Activated T-cell treated with anti-CD3 and anti-CD28 coated beads for 1 hour (primary cell): ENCODE results near the gene KRT7.
"Not testable (repeated sequence)": the region's sequence is repeated elsewhere in the genome, so short reads cannot be mapped to it uniquely, and the experiment has no call there.

Experiments used
- DNase-seq: peaks from one replicate; pipeline ENCODE4 v3.0.0-alpha.2; 2020; ENCODE audit warnings: low read depth

Gene KRT7

DNA sequence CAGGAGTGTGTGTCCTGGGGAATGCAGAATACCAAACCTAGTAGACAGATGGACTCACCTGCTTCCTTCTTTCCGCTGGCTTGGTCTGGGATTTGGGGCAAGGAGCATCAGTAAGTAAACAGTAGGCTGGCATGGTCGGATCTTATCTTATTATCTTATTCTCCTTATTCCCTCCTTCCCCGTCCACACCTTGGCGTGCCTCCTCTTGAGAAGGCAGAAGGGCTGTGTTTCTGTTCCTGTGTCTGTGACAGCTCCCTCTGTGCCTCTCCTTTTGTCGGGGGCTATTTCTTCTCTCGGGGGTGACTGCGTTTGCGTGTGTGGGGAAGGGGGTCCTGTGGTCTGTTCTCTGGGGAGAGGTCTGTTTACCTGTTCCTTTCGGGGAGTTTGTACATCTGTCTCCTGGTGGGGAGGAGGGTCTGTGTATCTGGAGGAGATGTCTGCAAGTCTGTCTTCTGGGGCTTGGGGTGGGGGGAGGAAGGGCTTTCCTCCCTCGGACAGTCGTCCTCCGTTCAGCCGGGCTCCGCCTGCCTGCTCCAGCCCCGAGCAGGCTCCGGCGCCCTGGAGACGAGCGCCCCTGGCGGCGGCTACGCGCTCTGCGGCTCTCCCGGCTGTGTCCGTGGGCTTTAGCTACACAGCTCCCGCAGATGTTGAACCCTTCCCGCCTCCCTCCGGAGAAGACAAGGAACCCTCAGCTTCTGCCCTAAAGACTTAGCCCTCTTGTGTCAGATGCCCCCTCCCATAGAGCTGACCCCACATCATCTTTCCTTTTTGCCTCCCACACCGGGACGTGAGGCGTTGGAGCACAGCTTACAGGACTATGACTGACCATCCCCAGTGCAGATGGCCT is 45.8 kb downstream of the KRT7 start:
- DNase-seq = peak; percentile 55

DNA sequence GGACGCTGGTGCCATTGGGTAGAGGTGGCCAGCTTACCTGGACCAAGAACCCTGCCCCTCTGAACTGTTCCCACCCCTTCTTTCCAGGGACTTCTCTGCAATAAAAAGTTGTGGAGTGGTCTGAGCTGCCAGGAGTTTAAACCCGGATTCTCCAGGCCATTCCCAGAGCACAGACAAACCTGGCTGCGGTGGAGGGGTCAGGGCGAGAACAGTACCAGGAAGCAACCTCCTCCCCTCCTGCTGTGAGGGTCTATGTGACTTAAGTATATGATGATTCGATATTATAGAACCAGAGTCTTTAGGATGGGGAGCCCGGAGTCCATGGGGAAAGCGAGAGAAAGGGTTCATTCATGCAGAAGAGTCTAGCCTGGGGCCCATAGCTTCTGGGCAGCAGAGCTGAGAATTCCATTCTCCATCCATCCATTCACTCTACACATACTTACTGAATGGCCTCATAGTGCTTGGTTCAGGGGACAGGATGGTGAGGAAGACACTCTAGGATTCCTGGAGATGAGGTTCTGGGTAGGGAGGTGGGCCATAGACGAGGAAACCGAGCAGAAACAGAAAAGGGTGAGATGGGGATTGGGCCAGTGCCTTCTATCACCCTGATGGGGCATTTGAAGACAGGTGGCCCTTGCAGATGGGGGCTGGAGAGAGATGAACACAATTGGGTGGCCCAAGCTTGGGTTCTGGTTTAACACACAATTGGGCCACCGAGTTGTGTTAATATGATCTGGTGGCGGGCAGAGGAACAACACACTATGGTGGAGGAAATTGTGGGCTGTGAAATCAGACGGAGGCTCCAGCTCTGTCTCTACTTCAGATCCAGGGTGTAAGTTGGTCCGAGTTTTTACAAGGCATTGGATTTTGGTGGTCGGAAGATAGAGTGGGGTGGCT is 46.6 kb downstream of the KRT7 start:
- no peak for DNase-seq

DNA sequence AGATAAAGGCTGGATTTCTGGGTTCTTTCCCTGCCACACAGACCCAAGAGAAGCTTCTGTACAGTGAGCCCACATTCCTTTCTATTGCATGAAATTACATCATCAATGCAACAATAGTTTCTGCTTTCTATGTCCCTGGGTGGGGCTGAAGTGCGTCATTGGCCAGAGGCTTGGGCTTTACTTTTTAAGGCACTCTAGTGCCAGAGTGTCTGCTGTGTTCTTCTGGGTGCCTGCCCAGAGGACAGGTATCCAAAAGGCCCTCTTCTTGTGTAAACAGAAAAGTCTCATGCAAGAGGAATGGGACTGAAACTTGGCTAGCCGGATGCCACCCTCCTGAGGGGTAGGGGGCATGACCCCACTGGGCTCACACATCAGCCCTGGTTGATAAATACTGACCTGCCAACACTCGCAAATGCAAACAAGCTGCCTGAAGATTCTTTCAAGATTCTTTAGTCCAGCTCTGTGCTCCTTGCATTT is 47.3 kb downstream of the KRT7 start:
- no peak for DNase-seq

DNA sequence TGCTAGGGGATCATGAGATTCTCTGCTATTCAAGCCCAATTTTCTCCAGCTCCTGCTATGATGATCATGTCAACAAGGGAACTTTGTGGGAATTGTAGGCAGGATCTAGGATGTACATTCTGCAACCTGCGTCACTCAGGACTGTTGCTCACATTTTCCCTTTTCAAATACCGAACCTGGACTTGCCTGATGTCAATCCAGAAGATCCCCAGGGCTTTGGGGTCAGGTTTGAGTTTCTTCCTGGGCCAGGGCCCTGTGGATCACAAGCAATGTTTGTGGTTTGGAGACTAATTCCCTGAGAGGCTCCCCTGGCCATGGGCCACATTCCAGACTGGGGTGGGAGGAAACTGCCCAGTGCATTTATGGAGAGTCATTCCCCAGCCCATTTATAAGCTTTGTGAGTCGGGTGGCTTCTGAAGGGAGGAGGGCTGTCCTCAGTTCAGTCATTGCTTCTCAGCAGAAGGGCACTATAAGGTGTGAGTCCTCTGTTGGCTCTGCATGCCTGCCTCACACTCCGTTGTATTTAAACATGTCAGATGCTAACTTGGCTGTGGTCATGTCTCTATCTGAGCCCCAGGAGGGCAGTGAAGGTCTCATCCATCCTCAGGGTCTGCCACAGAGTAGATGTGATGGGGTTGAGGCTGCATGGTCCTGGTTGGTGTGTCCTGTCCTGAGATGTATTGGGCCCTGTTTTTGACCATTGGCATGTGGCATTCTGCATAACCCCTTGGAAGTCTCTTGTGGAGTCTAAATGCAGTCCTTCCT is 47.9 kb downstream of the KRT7 start:
- no peak for DNase-seq

DNA sequence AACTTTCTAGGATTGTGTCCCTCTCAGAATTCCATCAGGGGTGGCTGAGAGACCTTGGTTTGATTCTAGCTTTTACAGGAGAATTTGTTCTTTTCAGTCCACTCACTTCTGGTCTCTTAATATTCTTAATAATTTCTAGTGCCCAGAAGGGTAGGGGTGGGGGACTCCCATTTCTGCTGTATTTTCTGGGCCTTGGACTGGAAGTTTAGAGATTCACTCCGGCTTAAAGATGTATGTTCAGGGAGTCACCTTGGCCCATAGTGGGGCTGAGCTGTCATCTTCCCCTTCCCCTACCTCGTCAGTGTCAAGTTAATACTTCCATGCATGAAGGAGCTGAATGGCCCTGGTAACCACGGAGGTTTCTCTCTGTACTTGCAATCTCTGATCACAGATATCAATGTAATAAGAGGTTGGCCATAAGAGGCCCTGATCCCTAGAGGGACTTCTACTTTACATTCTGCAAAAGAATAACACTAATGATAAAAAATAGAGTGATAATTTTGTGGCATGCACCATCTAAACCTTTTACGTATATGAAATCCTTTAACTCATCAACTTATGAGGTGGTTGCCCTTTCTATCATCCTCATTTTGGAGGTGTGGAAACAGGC is 51.6 kb downstream of the KRT7 start:
- DNase-seq = no peak

DNA sequence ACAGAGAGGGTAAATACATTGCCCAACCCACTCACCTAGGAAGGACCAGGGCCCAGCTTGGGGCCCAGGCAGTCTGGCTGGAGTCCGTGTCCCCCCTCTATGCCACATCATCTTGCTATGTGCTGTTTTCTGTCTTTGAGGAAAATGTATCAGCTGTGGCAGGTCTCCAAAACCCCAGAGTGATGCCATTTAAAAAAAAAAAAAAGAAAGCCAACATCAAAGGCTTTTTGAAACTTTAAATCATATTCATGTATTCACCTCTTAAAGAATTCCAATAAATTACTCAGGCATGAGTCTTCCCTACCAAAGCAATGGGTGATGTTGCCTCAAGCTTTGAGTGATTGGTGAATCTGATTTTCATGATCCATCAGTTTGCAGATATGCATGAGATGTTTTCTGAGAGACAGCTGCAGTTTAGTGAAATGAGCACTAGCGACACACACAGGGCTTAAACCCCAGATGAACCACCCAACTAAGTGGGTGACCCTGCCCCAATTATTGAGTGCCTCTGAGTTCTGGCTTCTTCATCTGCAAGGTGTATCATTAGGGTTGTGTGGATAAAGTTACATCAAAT is 52.2 kb downstream of the KRT7 start:
- no peak for DNase-seq

DNA sequence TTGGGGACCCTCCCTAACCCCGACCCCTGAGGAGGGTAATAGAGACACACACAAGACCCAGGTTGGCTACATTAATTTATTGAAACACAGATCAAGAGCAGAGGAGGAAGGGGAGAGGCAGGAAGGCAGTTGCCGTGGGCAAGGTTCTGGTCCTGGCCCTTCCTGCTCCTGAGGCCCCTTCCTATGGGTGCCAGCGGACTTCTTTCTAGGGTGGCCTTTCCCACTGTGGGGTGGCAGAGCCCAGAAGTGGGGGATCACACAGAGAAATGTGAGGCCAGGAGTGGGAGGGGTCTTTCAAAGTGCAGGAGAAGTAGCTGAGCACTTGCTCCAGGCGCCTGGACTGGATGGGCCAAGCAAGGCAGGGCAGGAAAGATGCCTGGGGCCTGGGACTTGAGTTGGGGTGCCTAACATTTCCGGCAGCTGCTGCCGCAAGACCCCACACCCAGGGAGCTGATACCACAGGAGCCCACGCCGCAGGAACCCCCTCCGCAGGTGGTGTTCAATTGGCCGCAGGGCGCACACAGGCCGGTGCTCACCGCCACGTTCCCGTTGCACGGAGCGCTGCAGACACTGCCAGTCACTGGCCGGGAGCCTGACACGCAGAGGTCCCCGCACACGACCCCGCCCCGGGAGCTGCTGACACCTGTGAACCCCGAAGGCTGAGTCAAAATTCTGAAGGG is 52.9 kb downstream of the KRT7 start:
- no peak for DNase-seq

DNA sequence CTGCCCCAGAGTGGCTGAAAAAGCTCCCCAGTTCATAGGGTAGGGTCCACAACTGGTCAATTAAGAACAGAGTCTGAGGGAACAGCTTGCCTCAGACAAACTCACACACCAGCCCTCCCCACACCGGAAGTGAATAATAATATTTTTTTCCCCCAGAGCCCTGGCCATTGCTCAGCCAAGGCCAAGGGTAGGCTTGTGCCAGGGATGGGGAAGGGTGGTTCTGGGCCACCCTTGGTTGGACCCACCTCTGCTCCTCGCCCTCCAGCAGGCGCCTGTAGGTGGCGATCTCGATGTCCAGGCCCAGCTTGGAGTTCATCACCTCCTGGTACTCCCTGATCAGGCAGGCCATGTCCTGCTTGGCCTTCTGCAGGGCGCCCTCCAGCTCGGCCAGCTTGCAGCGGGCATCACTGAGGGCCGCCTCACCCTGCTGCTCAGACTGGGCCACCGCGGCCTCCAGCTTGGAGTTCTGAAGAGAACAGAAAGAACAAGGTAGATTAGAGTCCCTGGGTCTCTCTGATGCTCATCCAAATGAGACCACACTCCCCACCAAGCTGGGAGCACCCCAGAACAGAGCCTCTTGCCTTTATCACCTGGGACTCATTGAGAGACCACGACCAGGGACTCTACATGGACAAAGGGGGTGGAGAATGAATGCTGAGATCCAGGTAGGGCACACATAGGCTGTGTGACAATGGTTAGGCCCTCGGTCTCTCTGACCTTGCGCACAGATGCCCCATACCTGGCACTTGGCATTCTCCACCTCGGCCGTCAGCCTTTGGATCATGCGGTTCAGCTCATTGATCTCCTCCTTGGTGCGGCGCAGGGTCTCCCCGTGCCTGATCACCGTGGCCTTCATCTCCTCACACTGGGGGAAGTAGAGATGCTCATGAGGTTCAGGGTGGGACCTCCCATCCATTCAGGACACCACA is 54.1 kb downstream of the KRT7 start:
- DNase-seq = not testable (repeated sequence)

DNA sequence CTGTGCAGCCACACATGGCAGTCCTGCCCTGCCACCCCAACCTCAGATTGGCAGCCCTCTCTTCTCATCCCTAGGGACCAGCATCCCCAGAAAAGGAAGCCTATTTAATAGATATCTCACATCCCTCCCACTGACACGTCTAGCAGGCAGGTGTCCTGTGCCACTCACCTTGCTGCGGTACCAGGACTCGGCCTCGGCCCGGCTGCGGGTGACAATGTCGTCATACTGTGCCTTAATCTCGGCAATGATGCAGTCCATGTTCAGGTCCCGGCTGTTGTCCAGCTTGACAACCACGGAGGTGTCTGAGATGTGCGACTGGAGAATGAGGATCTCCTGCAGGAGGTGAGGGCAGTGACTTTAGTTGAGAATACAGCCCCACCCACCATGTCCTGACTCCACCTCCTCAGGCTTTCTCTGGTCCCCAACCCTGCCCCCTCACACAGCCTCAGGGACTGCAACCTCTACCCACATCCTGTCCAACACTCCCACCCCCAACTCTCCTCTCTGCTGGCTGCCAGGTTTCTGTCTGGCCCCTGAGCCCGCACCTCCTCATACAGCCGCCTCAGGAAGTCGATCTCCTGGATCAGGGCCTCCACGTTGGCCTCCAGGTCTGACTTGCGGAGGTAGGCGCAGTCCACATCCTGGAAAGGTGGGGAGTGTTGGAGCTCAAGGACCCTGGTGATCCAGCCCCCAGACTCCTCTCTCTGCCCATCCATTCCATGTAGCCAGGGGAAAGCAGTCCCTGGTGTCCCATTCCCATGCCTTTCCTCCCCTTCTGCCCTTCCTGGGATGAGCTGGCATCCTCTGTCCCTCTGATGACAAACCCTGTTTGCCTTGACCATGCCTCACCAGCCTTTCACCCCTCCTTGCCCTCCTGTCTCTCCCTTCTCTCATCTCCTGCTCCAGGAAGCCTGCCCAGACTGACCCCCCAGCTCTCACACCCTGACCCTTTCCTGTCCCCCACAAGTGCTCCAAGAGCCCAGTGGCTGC is 55.1 kb downstream of the KRT7 start:
- DNase-seq = not testable (repeated sequence)

DNA sequence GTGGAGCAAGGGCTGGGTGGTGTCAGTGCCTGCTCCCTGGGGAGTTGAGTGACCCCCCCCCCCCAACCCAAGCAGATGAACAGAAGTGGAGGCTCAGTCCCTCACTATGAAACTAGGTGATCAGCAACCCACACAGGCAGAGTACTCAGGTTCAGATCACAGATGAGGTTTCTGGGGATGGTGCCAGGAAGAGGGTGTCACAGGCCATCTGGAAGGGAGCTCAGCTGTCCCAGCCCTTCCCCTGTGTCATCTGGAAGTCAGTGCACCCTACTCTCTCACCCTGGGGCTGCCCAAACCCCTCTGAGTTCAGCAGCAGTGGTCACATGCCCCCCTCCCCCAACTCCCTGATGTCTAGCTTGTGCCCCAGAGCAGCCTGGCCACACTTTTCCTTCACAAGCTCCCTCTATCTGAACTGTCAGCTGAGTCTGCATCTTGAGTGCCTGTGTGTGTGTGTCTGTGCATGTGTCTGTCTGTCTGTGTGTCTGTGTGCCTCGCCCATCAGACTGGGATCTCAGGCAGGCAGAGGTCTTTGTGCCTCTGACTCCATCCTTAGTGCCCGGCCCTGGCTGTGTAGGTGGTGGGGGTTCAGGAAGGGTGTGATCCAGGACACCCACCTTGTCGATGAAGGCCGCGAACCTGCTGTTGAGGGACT is 57.6 kb downstream of the KRT7 start:
- DNase-seq = not testable (repeated sequence)

DNA sequence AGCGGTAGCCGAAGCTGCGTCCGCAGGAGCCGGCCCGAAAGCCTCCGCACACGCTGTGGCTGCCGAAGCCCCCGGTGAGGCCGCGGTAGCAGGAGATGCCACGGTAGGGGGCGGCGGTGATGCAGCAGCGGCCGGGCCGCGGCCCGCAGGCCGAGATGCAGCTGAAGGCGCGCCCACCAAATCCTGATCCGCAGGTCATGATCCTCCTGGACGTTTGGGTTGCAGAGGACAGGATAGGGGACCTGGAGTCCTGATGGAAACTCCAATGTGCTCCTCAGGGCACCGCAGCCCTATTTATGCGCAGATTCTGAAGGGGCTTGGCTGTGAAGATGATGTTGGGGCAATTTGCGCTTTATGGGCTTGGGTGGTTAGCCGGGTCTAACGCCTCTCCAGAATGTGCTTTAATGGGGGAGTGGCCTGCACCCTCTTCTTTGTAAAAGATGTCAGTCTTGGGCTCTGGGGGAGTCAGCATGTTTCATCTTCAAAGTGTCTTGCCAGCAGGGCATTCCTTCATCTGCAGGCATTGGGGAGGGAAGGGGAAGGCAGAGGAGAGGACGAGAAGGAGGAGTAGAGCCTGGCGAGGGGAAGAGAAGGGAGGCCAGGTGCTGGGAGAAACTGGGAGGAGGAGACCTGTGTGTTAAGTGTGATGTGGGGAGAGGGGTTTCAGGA is 58.4 kb downstream of the KRT7 start, which contains the start of gene KRT81:
Gene KRT81 (minus strand): TSS at position 268 of the 669 bp plus-strand sequence. CDS start 69 bp downstream, at position 199.
- DNase-seq = no peak

DNA sequence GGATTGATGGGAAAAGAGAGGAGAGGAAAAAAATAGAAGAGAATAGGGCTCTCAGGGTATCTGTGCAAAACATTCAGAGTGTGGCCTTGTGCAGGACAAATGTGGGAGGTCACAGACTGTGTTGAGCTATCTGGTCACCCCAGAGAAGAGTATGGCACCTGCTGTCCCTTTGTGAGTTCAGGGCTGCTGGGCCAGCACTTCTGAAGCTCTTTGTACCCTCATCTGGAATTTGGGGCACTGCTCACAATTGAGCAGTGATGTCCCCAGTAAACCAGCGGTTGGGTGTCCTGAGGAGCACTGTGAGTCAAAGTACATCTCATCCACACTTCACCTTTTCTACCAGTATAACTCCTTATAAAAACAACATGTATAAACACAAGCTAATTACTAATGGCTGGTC is 60.9 kb downstream of the KRT7 start:
- no peak for DNase-seq

DNA sequence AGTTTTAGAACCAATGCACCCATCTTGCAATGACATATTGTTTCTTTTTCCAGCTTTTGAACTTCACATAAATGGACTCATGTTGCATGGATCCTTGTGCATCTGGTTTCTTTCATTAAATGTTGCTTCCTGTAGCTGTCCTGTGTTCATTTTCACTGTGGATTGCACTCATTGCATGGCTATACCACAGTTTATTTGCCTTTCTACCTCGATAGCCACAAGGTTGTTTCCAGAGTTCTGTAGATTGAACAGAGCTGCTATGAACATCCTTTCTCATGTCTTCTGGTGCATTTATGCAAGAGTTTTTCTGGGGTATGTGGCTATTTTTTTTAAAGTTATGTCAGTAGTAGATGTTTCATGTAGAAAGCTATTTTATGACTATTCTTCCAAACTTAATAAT is 61.8 kb downstream of the KRT7 start:
- DNase-seq = no peak

DNA sequence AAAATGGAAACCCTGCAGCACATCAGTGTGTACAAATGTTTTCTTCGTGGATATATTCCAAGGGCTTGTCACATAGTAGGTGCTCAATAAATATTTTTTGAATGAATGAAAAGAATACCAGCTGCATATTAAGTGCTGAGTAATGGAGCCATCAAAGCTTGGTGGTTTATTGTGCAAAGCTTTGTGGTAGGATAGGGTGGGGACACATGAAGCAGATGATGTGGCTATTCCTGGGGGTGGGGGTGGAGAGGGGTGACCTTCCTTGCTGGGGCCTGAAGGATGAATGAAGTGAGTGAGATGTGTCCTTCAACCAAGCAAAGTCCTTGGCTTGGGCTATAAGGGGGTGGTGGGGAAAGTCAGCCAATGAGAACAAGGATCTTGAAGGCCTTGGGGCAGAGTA is 62.6 kb downstream of the KRT7 start:
- no peak for DNase-seq

DNA sequence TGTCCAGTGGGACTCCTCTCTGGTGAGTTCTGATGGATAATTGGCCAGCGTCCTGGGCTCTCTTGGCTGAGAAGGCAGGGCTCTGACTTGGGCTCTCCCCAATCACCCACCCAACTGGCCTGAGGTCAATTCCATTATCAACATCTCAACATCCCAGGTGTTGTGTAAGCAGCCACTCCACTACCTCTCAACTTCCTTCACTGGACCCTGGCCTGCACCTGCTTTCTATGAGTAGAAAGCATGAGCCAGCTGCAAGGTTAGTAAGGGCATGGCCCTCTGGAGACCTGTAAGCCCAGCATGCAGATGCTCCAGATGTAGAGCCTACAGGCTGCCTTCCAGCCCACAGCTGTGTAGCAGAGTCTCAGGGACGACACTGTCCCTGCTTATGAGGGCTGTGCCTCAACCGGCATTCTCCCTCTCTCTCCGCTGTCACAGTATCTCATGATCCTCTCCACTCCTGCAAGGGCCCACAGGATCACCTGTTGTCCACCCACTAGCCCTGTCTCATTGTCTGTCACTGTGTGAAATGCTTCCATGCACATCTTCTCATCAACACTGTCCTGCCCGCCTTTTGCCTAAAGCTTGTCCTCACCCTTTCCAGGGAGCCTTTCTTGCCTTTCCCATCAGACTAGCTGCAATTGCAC is 63.7 kb downstream of the KRT7 start:
- no peak for DNase-seq
